H1 (cell line): ENCODE results near the gene HSD17B13. TPM values are rescaled to one million over a fixed set of nuclear protein-coding genes. Genes with fewer than 3 reads are reported as not detected.

ENCODE experiments used
- CTCF ChIA-PET: fragments of 300-600 bp; sonication (Branson Sonifier 250); formaldehyde crosslinking; loops from one replicate; lab custom pipeline; 2021; ENCODE audit not compliant: partially characterized antibody; lab: Charles Lee
- POLR2A ChIA-PET: fragments of 300-600 bp; sonication (Branson Sonifier 250); formaldehyde crosslinking; loops from one replicate; lab custom pipeline; 2021; ENCODE audit warnings: inconsistent platforms; ENCODE audit not compliant: partially characterized antibody; lab: Charles Lee
- DNase-seq, 2 experiments: peaks; one replicate each; pipeline versions ENCODE4 v3.0.0 to v3.0.0-alpha.2; 2010 to 2022; ENCODE audit warnings: low spot score in 2 of 2, low read depth in 1 of 2, mixed read lengths in 1 of 2
- FAIRE-seq: peaks from 2 replicates; lab custom pipeline; 2011; peaks lifted over from hg19 to GRCh38; lab: Jason Lieb, UNC
- H2AFZ ChIP-seq: 2 replicates; pipeline ENCODE4 v1.8.1; 2012; ENCODE audit warnings: low read length, inconsistent platforms
- H2AK5ac ChIP-seq: 2 replicates; pipeline ENCODE4 v1.6.1; 2013; ENCODE audit warnings: low read depth, low read length
- H2BK120ac ChIP-seq: replicated peaks from 2 replicates; pipeline ENCODE3; 2013; ENCODE audit warnings: low read depth, low read length, inconsistent platforms
- H2BK12ac ChIP-seq: 2 replicates; pipeline ENCODE4 v1.6.1; 2013; ENCODE audit warnings: low read depth, low read length
- H2BK15ac ChIP-seq: 2 replicates; pipeline ENCODE4 v1.6.1; 2013; ENCODE audit warnings: low read length
- H2BK20ac ChIP-seq: 2 replicates; pipeline ENCODE4 v1.6.1; 2013; ENCODE audit warnings: low read length
- H2BK5ac ChIP-seq: 2 replicates; pipeline ENCODE4 v1.6.1; 2013; ENCODE audit warnings: low read depth, low read length
- H3K14ac ChIP-seq: 2 replicates; pipeline ENCODE4 v1.6.1; 2013; ENCODE audit warnings: inconsistent platforms; ENCODE audit not compliant: insufficient read length
- H3K18ac ChIP-seq: 2 replicates; pipeline ENCODE4 v1.6.1; 2013; ENCODE audit warnings: low read length; ENCODE audit errors: extremely low read depth
- H3K23ac ChIP-seq: 2 replicates; pipeline ENCODE4 v1.6.1; 2013; ENCODE audit warnings: inconsistent platforms; ENCODE audit not compliant: insufficient read length
- H3K23me2 ChIP-seq: 2 replicates; pipeline ENCODE4 v1.6.1; 2013; ENCODE audit warnings: low read depth, low read length
- H3K27ac ChIP-seq: 2 replicates; pipeline ENCODE4 v1.6.1; 2011; ENCODE audit warnings: low read depth, low read length, inconsistent platforms
- H3K27me3 ChIP-seq, 4 experiments: replicated peaks in 1 of 4; 1 replicate in 1 of 4; 2 replicates in 3 of 4; pipeline versions ENCODE4 v1.6.1 to v1.8.1; 2011 to 2013; ENCODE audit warnings: low read length in 3 of 4, mild to moderate bottlenecking in 3 of 4, inconsistent platforms in 2 of 4, mixed read lengths in 2 of 4, moderate library complexity in 1 of 4; ENCODE audit not compliant: control insufficient read depth in 3 of 4, insufficient read depth in 3 of 4; ENCODE audit errors: extremely low read depth in 1 of 4
- H3K36me3 ChIP-seq, 4 experiments: 2 replicates each; pipeline versions ENCODE4 v1.6.1 to v1.8.1; 2011 to 2013; ENCODE audit warnings: mild to moderate bottlenecking in 4 of 4, low read length in 3 of 4, moderate library complexity in 2 of 4, control low read depth in 1 of 4, inconsistent platforms in 1 of 4; ENCODE audit not compliant: insufficient read depth in 4 of 4, control insufficient read depth in 2 of 4
- H3K4ac ChIP-seq: replicated peaks from 2 replicates; pipeline ENCODE3; 2013; ENCODE audit warnings: low read length, low read depth, mixed read lengths, inconsistent platforms; ENCODE audit not compliant: insufficient read length
- H3K4me1 ChIP-seq, 4 experiments: replicated peaks in 1 of 4; 1 replicate in 1 of 4; 2 replicates in 3 of 4; pipeline versions ENCODE4 v1.6.1 to v1.8.1; 2011 to 2013; ENCODE audit warnings: low read length in 3 of 4, inconsistent platforms in 2 of 4, mixed read lengths in 1 of 4; ENCODE audit not compliant: insufficient read depth in 4 of 4, control insufficient read depth in 3 of 4
- H3K4me2 ChIP-seq, 2 experiments: 2 replicates each; pipeline versions ENCODE4 v1.6.1 to v1.8.1; 2011 to 2013; ENCODE audit warnings: low read depth in 2 of 2, low read length in 2 of 2, control low read depth in 1 of 2, inconsistent platforms in 1 of 2, mild to moderate bottlenecking in 1 of 2; ENCODE audit not compliant: insufficient read depth in 1 of 2
- H3K4me3 ChIP-seq, 4 experiments: fragments of 200-600, 300-600 bp in 1 of 4; sonication (generic), shearing (Covaris generic), sonication (Bioruptor Twin) in 1 of 4; 2 replicates each; pipeline versions ENCODE4 v1.5.1 to v1.8.1; 2011 to 2016; ENCODE audit warnings: low read length in 4 of 4, low read depth in 3 of 4, control low read depth in 2 of 4, inconsistent platforms in 2 of 4, mild to moderate bottlenecking in 2 of 4, mixed read lengths in 1 of 4, moderate library complexity in 1 of 4; ENCODE audit not compliant: insufficient read depth in 2 of 4; ENCODE audit errors: extremely low read depth in 1 of 4
- H3K56ac ChIP-seq: replicated peaks from 2 replicates; pipeline ENCODE3; 2013; ENCODE audit warnings: low read depth, mild to moderate bottlenecking, mixed read lengths, low read length, inconsistent platforms; ENCODE audit not compliant: insufficient read length
- H3K79me1 ChIP-seq: 2 replicates; pipeline ENCODE4 v1.6.1; 2013; ENCODE audit warnings: low read depth, low read length, control low read depth
- H3K79me2 ChIP-seq, 2 experiments: 2 replicates each; pipeline versions ENCODE4 v1.6.1 to v1.8.1; 2012 to 2013; ENCODE audit warnings: low read length in 2 of 2, mild to moderate bottlenecking in 2 of 2, inconsistent platforms in 1 of 2; ENCODE audit not compliant: insufficient read depth in 2 of 2, control insufficient read depth in 1 of 2
- H3K9ac ChIP-seq, 4 experiments: replicated peaks in 1 of 4; 1 replicate in 1 of 4; 2 replicates in 3 of 4; pipeline versions ENCODE4 v1.6.1 to v1.8.1; 2011 to 2013; ENCODE audit warnings: low read depth in 3 of 4, low read length in 3 of 4, control low read depth in 2 of 4, mild to moderate bottlenecking in 2 of 4, moderate library complexity in 2 of 4, inconsistent platforms in 1 of 4; ENCODE audit errors: extremely low read depth in 1 of 4
- H3K9me3 ChIP-seq, 2 experiments: 2 replicates each; pipeline versions ENCODE4 v1.6.1 to v1.8.1; 2012 to 2013; ENCODE audit warnings: mild to moderate bottlenecking in 2 of 2, moderate library complexity in 2 of 2, control low read depth in 1 of 2, inconsistent platforms in 1 of 2, low read depth in 1 of 2, low read length in 1 of 2, mixed read lengths in 1 of 2; ENCODE audit not compliant: insufficient read depth in 2 of 2
- H4K20me1 ChIP-seq, 2 experiments: replicated peaks in 1 of 2; 2 replicates each; pipeline versions ENCODE3 to v1.8.1; 2011 to 2013; ENCODE audit warnings: inconsistent platforms in 2 of 2, low read length in 2 of 2, mild to moderate bottlenecking in 1 of 2; ENCODE audit not compliant: insufficient read depth in 2 of 2, control insufficient read depth in 1 of 2
- H4K5ac ChIP-seq: 2 replicates; pipeline ENCODE4 v1.6.1; 2013; ENCODE audit warnings: low read length, low read depth, mixed read lengths, inconsistent platforms; ENCODE audit not compliant: insufficient read length
- H4K8ac ChIP-seq: 2 replicates; pipeline ENCODE4 v1.8.0; 2013; ENCODE audit warnings: mild to moderate bottlenecking, moderate library complexity, low read length, inconsistent platforms; ENCODE audit not compliant: insufficient read depth; ENCODE audit errors: extremely low read depth
- H4K91ac ChIP-seq: replicated peaks from 2 replicates; pipeline ENCODE3; 2013; ENCODE audit warnings: low read length, mixed read lengths, inconsistent platforms; ENCODE audit not compliant: insufficient read length
- BACH1 ChIP-seq: IDR thresholded peaks from 2 replicates; pipeline ENCODE4 v1.6.1; 2012; ENCODE audit warnings: low read length, improper control_type of control experiment
- CHD2 ChIP-seq: IDR thresholded peaks from 2 replicates; pipeline ENCODE4 v1.6.1; 2012; ENCODE audit warnings: low read length, improper control_type of control experiment
- EGR1 ChIP-seq: IDR thresholded peaks from 2 replicates; pipeline ENCODE4 v1.6.1; 2011; ENCODE audit warnings: low read depth, low read length, borderline replicate concordance
- FOSL1 ChIP-seq: IDR thresholded peaks from 2 replicates; pipeline ENCODE4 v1.6.1; 2011; ENCODE audit warnings: mild to moderate bottlenecking, low read depth, low read length, moderate library complexity; ENCODE audit not compliant: insufficient read depth
- GABPA ChIP-seq: IDR thresholded peaks from 2 replicates; pipeline ENCODE4 v1.6.1; 2011; ENCODE audit warnings: mild to moderate bottlenecking, low read length, moderate library complexity, borderline replicate concordance; ENCODE audit not compliant: insufficient read depth
- HDAC6 ChIP-seq: IDR thresholded peaks from one replicate; pipeline ENCODE4 v1.7.1; 2012; ENCODE audit warnings: low read depth, mild to moderate bottlenecking, inconsistent platforms, low read length, moderate library complexity
- KDM1A ChIP-seq: fragments of 200-600, 300-600 bp; sonication (generic); IDR thresholded peaks from 2 replicates; pipeline ENCODE4 v1.7.1; 2016; ENCODE audit warnings: mild to moderate bottlenecking, low read length, borderline replicate concordance
- KDM4A ChIP-seq: IDR thresholded peaks from one replicate; pipeline ENCODE4 v1.7.1; 2012; ENCODE audit warnings: low read depth, mild to moderate bottlenecking, moderate library complexity, low read length, inconsistent platforms; ENCODE audit not compliant: severe bottlenecking
- KDM5A ChIP-seq: fragments of 200-600 bp; IDR thresholded peaks from 2 replicates; pipeline ENCODE4 v1.7.1; 2012; ENCODE audit warnings: mild to moderate bottlenecking, low read length, inconsistent platforms, mixed read lengths
- NRF1 ChIP-seq: IDR thresholded peaks from 2 replicates; pipeline ENCODE4 v1.6.1; 2011; ENCODE audit warnings: mild to moderate bottlenecking, low read depth, low read length, improper control_type of control experiment
- POLR2A ChIP-seq, 2 experiments: IDR thresholded peaks; 1 replicate in 1 of 2; 2 replicates in 1 of 2; pipeline ENCODE4 v1.6.1; 2011; ENCODE audit warnings: low read depth in 2 of 2, low read length in 2 of 2, mild to moderate bottlenecking in 2 of 2; ENCODE audit errors: control extremely low read depth in 1 of 2
- SAP30 ChIP-seq: fragments of 300-600 bp; sonication (generic); IDR thresholded peaks from 2 replicates; pipeline ENCODE4 v1.7.1; 2012; ENCODE audit warnings: low read length, moderate library complexity, mild to moderate bottlenecking, inconsistent platforms; ENCODE audit not compliant: insufficient read depth, insufficient replicate concordance
- SIX5 ChIP-seq: IDR thresholded peaks from 2 replicates; pipeline ENCODE4 v1.6.1; 2011; ENCODE audit warnings: mild to moderate bottlenecking, low read depth, low read length
- SP4 ChIP-seq: IDR thresholded peaks from 2 replicates; pipeline ENCODE4 v1.6.1; 2012; ENCODE audit warnings: low read length, inconsistent platforms
- TEAD4 ChIP-seq: IDR thresholded peaks from 2 replicates; pipeline ENCODE4 v1.6.1; 2012; ENCODE audit warnings: low read depth, low read length, inconsistent platforms, mixed read lengths
- WGBS, 2 experiments: shearing (Covaris generic) in 1 of 2; methylation state at CpG; one replicate each; pipeline versions ENCODE4 v1.1.6 to v1.1.7; 2013 to 2015; ENCODE audit warnings: low lambda C conversion rate in 2 of 2, mixed read lengths in 2 of 2, inconsistent platforms in 1 of 2, low coverage in 1 of 2, missing lambda C conversion rate in 1 of 2; ENCODE audit not compliant: insufficient replicate concordance in 2 of 2, insufficient coverage in 1 of 2, insufficient read length in 1 of 2; ENCODE audit errors: extremely low coverage in 1 of 2, missing lambda C conversion rate in 1 of 2; 5-methylcytosine and 5-hydroxymethylcytosine counted together
- polyA plus RNA-seq, 7 experiments: library from polyadenylated mRNA; depleted of rRNA in 3 of 7; stranded (reverse) in 5 of 7; unstranded in 2 of 7; fragments of >200 nt in 5 of 7; fragments of 200-250 nt in 2 of 7; gene quantifications; 1 replicate in 5 of 7; 2 replicates in 1 of 7; 4 replicates in 1 of 7; pipeline versions ENCODE4 v1.2.1 to v1.2.3, GENCODE V29; 2011 to 2013; ENCODE audit warnings: missing spikeins in 2 of 7, mixed read lengths in 2 of 7
- total RNA-seq: library from RNA; stranded (reverse); fragmentation: NEBNext Ultra II Directional; extraction: Animal tissue kit (Norgen Biotek cat#: 25700); gene quantifications from 2 replicates; pipeline ENCODE4 v1.2.1, GENCODE V29; 2021

Gene HSD17B13
- total and polyA plus RNA-seq, 2 of the 8 experiments (the other 6 are each of a cell fraction or from before 2014, with no cell fraction given) = 0.09 to 0.13 TPM

GRCh38 chr4:87370068-87370467 is 47.4 kb upstream of the HSD17B13 start:
- ChIA-PET CTCF (interaction anchor here (0.6 to 2.1 kb wide), 4 partner anchors 12 to 449 kb away, joined by 3 to 9 read pairs (median 3); no protein-coding TSS in a partner anchor), POLR2A (no interaction called here)
- DNase-seq = no peak
- Histone ChIP-seq H4K20me1 (no peaks in the 10 kb centered on the region), H3K9ac (no peak overlapping the region), H3K4me1 (no peaks in the 10 kb centered on the region), H3K9me3 (0 out of 4 replicates have a peak, but pooled peaks cover 0 to 2% of the 10 kb centered on the region in 2 experiments), H3K4ac (no peak overlapping the region), H3K14ac (no peak overlapping the region), H2AFZ (no peak overlapping the region), H2AK5ac (no peak overlapping the region), H2BK120ac (no peak overlapping the region), H3K56ac (no peak overlapping the region), H2BK15ac (no peak overlapping the region), H3K23ac (no peak overlapping the region), H3K36me3 (peaks cover 0 to 16% (median 4%) of the 10 kb centered on the region in 4 experiments; a peak in 5 of 8 replicates), H4K8ac (no peak overlapping the region), H3K79me2 (no peaks in the 10 kb centered on the region), H3K23me2 (no peaks in the 10 kb centered on the region), H4K91ac (no peak overlapping the region), H4K5ac (no peak overlapping the region), H2BK12ac (no peak overlapping the region), H3K4me3 (no peak overlapping the region), H3K4me2 (no peak overlapping the region), H3K27me3 (no peaks in the 10 kb centered on the region), H3K18ac (no peak overlapping the region), H3K79me1 (no peaks in the 10 kb centered on the region; the same call in 1 of the 2 replicates), H2BK20ac (no peak overlapping the region), H3K27ac (no peak overlapping the region), H2BK5ac (no peak overlapping the region)
- no peak for FAIRE-seq
- WGBS, 2 experiments = 89% methylated on average over 2 of the region's 2 CpGs; no CpG with 5 or more reads in 1 of the 2 experiments
- TF ChIP-seq NRF1 = no peak
- no peak for TF ChIP-seq CHD2
- TF ChIP-seq KDM4A = no peak
- no peak for TF ChIP-seq POLR2A (IDR thresholded peaks at IDR 0.05; ENCODE audit: control extremely low read depth in 1 of 2, low read depth in 2 of 2, low read length in 2 of 2)
- no peak for TF ChIP-seq KDM1A
- TF ChIP-seq SP4 = no peak
- no peak for TF ChIP-seq BACH1
- TF ChIP-seq EGR1 = no peak
- TF ChIP-seq HDAC6 = no peak
- no peak for TF ChIP-seq SIX5
- no peak for TF ChIP-seq KDM5A
- TF ChIP-seq TEAD4 = no peak
- TF ChIP-seq GABPA = no peak
- no peak for TF ChIP-seq SAP30
- TF ChIP-seq FOSL1 = no peak
